Stomach (tissue), 9 donors: ENCODE data around the gene MTR. TPM values are rescaled to one million over a fixed set of nuclear protein-coding genes. Genes with fewer than 3 reads are reported as not detected.
"Not testable (repeated sequence)": the region's sequence is repeated elsewhere in the genome, so short reads cannot be mapped to it uniquely, and the experiment has no call there.

ENCODE experiments used
- DNase-seq, 2 donors: peaks; one replicate each; pipeline versions ENCODE4 v3.0.0 to v3.0.0-alpha.2; 2013 to 2019
- H3K27ac ChIP-seq, 5 donors: fragments of 200-600 bp in 4 of 5; sonication (generic) in 4 of 5; one replicate each; pipeline ENCODE4 v1.5.1; 2013 to 2019; ENCODE audit warnings: mild to moderate bottlenecking in 1 of 5, moderate library complexity in 1 of 5
- H3K27me3 ChIP-seq, 3 donors: fragments of 200-600 bp; sonication (generic); one replicate each; pipeline ENCODE4 v1.5.1; 2017 to 2019; ENCODE audit warnings: mixed run types in 1 of 3
- H3K36me3 ChIP-seq, 4 donors: fragments of 200-600 bp; sonication (generic); 1 replicate in 3 of 4; 2 replicates in 1 of 4; pipeline ENCODE4 v1.5.1; 2016 to 2019
- H3K4me1 ChIP-seq, 4 donors: fragments of 200-600 bp; sonication (generic); one replicate each; pipeline ENCODE4 v1.5.1; 2016 to 2019
- H3K4me3 ChIP-seq, 4 donors: fragments of 200-600 bp; sonication (generic) in 3 of 4; one replicate each; pipeline ENCODE4 v1.5.1; 2016 to 2019; ENCODE audit warnings: mild to moderate bottlenecking in 1 of 4
- H3K9me3 ChIP-seq, 4 donors: fragments of 200-600 bp; sonication (generic); one replicate each; pipeline ENCODE4 v1.5.1; 2016 to 2019
- CTCF ChIP-seq, 7 experiments: fragments of 450-650 bp in 4 of 7; fragments of 200-600 bp in 3 of 7; sonication (generic) in 3 of 7; IDR thresholded peaks; one replicate each; pipeline ENCODE4 v1.5.1; 2016 to 2019; ENCODE audit warnings: antibody characterized with exemption in 7 of 7, control low read depth in 2 of 7, mild to moderate bottlenecking in 1 of 7
- EP300 ChIP-seq: sonication (generic); formaldehyde crosslinking; IDR thresholded peaks from one replicate; pipeline ENCODE4 v1.6.1; 2017; ENCODE audit warnings: antibody characterized with exemption
- POLR2A ChIP-seq, 4 donors: fragments of 450-650 bp; IDR thresholded peaks; one replicate each; pipeline ENCODE4 v1.6.1; 2016; ENCODE audit warnings: antibody characterized with exemption in 4 of 4, control low read depth in 2 of 4, mild to moderate bottlenecking in 1 of 4, moderate library complexity in 1 of 4
- POLR2AphosphoS5 ChIP-seq, 3 donors: sonication (generic); formaldehyde crosslinking; IDR thresholded peaks; one replicate each; pipeline ENCODE4 v1.6.1; 2016; ENCODE audit warnings: antibody characterized with exemption in 3 of 3
- WGBS, 5 donors: extraction: QIAGEN DNeasy Blood & Tissue Kit in 3 of 5; methylation state at CpG; one replicate each; pipeline versions ENCODE4 v1.1.5 to v1.1.7; 2013 to 2018; 5-methylcytosine and 5-hydroxymethylcytosine counted together
- intact Hi-C: fragments of 100-400 bp; cut with DNase I; formaldehyde crosslinking; loops from one replicate; pipeline ENCODE4 v1.15.1; 2023; ENCODE audit warnings: low total_unique reads
- polyA plus RNA-seq, 3 donors: library from polyadenylated mRNA; stranded (reverse); fragments of 200-250 nt; gene quantifications; one replicate each; pipeline ENCODE4 v1.2.3, GENCODE V29; 2013
- total RNA-seq, 5 donors: library from RNA; depleted of rRNA; stranded (reverse); fragments of >200 nt; gene quantifications; one replicate each; pipeline versions ENCODE4 v1.1.0 to v1.2.3, GENCODE V29; 2014 to 2016
- donor health status: healthy with polysubstance abuse.
- donor health status: Bipolar disorder and iron deficiency.
- donor health status: healthy.

The MTR gene
- total and polyA plus RNA-seq, 8 donors, result 3.1 to 57.3 (median 23.6) TPM

GRCh38 chr1:236851871-236852270 lies 56.8 kb downstream of the MTR start:
- WGBS, 5 donors, result 77 to 97% (median 91%) methylated on average over 3 of the region's 3 CpGs
- intact Hi-C loops, result no loop called here
- no peak for TF ChIP-seq POLR2A (IDR thresholded peaks at IDR 0.05)
- TF ChIP-seq EP300, result no peak
- TF ChIP-seq CTCF (IDR thresholded peaks at IDR 0.05), result no peak
- no peak for TF ChIP-seq POLR2AphosphoS5 (IDR thresholded peaks at IDR 0.05)
- peaks cover 0 to 6% (median 0%) of the 10 kb centered on the region in 4 donors for H3K4me1 ChIP-seq
- DNase-seq, result no peak
- H3K9me3 ChIP-seq, result no peaks in the 10 kb centered on the region
- no peak overlapping the region for H3K27ac ChIP-seq
- H3K36me3 ChIP-seq, result peaks cover 13 to 92% (median 87%) of the 10 kb centered on the region in 4 donors
- no peak overlapping the region for H3K4me3 ChIP-seq
- H3K27me3 ChIP-seq, result no peaks in the 10 kb centered on the region

GRCh38 chr1:236853921-236854604 lies 59.0 kb downstream of the MTR start:
- H3K27ac ChIP-seq, result no peak overlapping the region
- peaks cover 13 to 93% (median 89%) of the 10 kb centered on the region in 4 donors for H3K36me3 ChIP-seq
- H3K27me3 ChIP-seq, result no peaks in the 10 kb centered on the region
- intact Hi-C loops, result no loop called here
- no peak overlapping the region for H3K4me3 ChIP-seq
- 83 to 88% (median 87%) methylated on average over 4 of the region's 4 CpGs for WGBS, 5 donors
- no peaks in the 10 kb centered on the region for H3K9me3 ChIP-seq
- DNase-seq, result no peak
- H3K4me1 ChIP-seq, result peaks cover 0 to 6% (median 0%) of the 10 kb centered on the region in 4 donors
- no peak for TF ChIP-seq CTCF (IDR thresholded peaks at IDR 0.05)
- TF ChIP-seq POLR2A (IDR thresholded peaks at IDR 0.05), result no peak
- TF ChIP-seq EP300, result no peak
- TF ChIP-seq POLR2AphosphoS5 (IDR thresholded peaks at IDR 0.05), result no peak

GRCh38 chr1:236854605-236854983 lies 59.5 kb downstream of the MTR start:
- H3K36me3 ChIP-seq, result peaks cover 13 to 98% (median 91%) of the 10 kb centered on the region in 4 donors
- no peaks in the 10 kb centered on the region for H3K9me3 ChIP-seq
- H3K4me1 ChIP-seq, result peaks cover 0 to 6% (median 0%) of the 10 kb centered on the region in 4 donors
- intact Hi-C loops, result no loop called here
- no peak overlapping the region for H3K27ac ChIP-seq
- DNase-seq, result no peak
- WGBS, 5 donors, result 58 to 79% (median 70%) methylated on average over 3 of the region's 3 CpGs
- TF ChIP-seq EP300 (no peak), CTCF (IDR thresholded peaks at IDR 0.05) (no peak), POLR2AphosphoS5 (IDR thresholded peaks at IDR 0.05) (no peak), POLR2A (IDR thresholded peaks at IDR 0.05) (no peak)
- no peaks in the 10 kb centered on the region for H3K27me3 ChIP-seq
- H3K4me3 ChIP-seq, result no peak overlapping the region

GRCh38 chr1:236856649-236857048 lies 61.6 kb downstream of the MTR start:
- Histone ChIP-seq H3K4me1 (peaks cover 0 to 12% (median 3%) of the 10 kb centered on the region in 4 donors), H3K36me3 (peaks cover 13 to 98% (median 89%) of the 10 kb centered on the region in 4 donors)
- intact Hi-C loops, H3K4me3 ChIP-seq, H3K27me3 ChIP-seq, DNase-seq, H3K9me3 ChIP-seq, H3K27ac ChIP-seq: not testable (repeated sequence)
- 89 to 99% (median 97%) methylated on average over 4 of the region's 4 CpGs for WGBS, 5 donors

GRCh38 chr1:236858165-236858564 lies 63.1 kb downstream of the MTR start:
- intact Hi-C loops, result no loop called here
- peaks cover 0 to 100% (median 88%) of the 10 kb centered on the region in 4 donors for H3K36me3 ChIP-seq
- no peak overlapping the region for H3K4me3 ChIP-seq
- H3K4me1 ChIP-seq, result peaks cover 0 to 27% (median 10%) of the 10 kb centered on the region in 4 donors
- no peaks in the 10 kb centered on the region for H3K9me3 ChIP-seq
- no peak overlapping the region for H3K27ac ChIP-seq
- 90 to 98% (median 92%) methylated on average over 7 of the region's 7 CpGs for WGBS, 5 donors
- H3K27me3 ChIP-seq, result no peaks in the 10 kb centered on the region
- DNase-seq, result no peak
- TF ChIP-seq POLR2A (IDR thresholded peaks at IDR 0.05) (no peak), EP300 (no peak), CTCF (IDR thresholded peaks at IDR 0.05) (no peak), POLR2AphosphoS5 (IDR thresholded peaks at IDR 0.05) (no peak)
